BJ (cell line): ENCODE data around the gene UCN3. TPM values are rescaled to one million over a fixed set of nuclear protein-coding genes. Genes with fewer than 3 reads are reported as not detected.
"Not testable (repeated sequence)": the region's sequence is repeated elsewhere in the genome, so short reads cannot be mapped to it uniquely, and the experiment has no call there.

Experiments used
- CTCF ChIA-PET: fragments of 350-600 bp; formaldehyde crosslinking; extraction: SDS; loops from one replicate; lab custom pipeline; 2021; ENCODE audit warnings: antibody characterized with exemption, inconsistent platforms; lab: Yijun Ruan, JAX
- POLR2A ChIA-PET: fragments of 300-600 bp; sonication (Branson Sonifier 250); formaldehyde crosslinking; extraction: SDS; loops from one replicate; lab custom pipeline; 2021; ENCODE audit warnings: antibody characterized with exemption; lab: Charles Lee
- DNase-seq: peaks from one replicate; pipeline ENCODE4 v3.0.0-alpha.2; 2011; ENCODE audit warnings: low read depth
- H3K27me3 ChIP-seq: 2 replicates; pipeline ENCODE4 v1.6.0; 2011; ENCODE audit warnings: low read length; ENCODE audit not compliant: control insufficient read depth, insufficient read depth
- H3K36me3 ChIP-seq: 2 replicates; pipeline ENCODE4 v1.5.1; 2011; ENCODE audit warnings: low read length; ENCODE audit not compliant: control insufficient read depth, insufficient read depth
- H3K4me3 ChIP-seq: 2 replicates; pipeline ENCODE4 v1.5.1; 2011; ENCODE audit warnings: low read depth, mild to moderate bottlenecking, control low read depth, low read length
- polyA plus RNA-seq: library from polyadenylated mRNA; depleted of rRNA; stranded (reverse); fragments of >200 nt; gene quantifications from 2 replicates; pipeline ENCODE4 v1.2.3, GENCODE V29; 2011
- TF ChIP-seq, protein P1 (sequence below): IDR thresholded peaks from 2 replicates; pipeline ENCODE4 v1.5.1; 2011; ENCODE audit warnings: low read depth, mild to moderate bottlenecking, control low read depth, inconsistent platforms, low read length, moderate library complexity; ENCODE audit not compliant: insufficient read depth

Gene UCN3
- polyA plus RNA-seq, 1 experiment, result not detected

DNA sequence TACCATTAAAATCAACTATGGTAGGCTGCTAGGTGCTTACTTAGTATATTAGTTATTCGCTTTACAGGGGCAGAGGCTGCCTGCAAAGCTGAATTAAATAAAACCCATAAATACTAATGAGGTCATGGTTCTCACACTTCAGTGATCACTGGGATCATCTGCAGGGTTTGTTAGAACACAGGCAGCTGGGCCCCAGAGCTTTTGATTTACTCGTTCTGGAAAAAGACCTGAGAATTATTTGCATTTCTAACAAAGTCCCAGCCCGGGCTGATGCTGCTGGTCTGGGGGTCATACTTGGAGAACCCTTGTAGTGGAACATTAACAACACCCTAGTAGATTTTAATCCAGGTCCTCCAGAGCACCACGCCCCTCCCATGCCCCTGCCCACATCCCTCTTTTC is 8.5 kb downstream of the UCN3 start:
- H3K36me3 ChIP-seq, result no peaks in the 10 kb centered on the region
- ChIA-PET CTCF (interaction anchor here (1.3 kb wide), 1 partner anchor 10 kb away, joined by 5 read pairs; no protein-coding TSS in a partner anchor), POLR2A (no interaction called here)
- no peak for DNase-seq
- no peaks in the 10 kb centered on the region for H3K27me3 ChIP-seq
- H3K4me3 ChIP-seq, result no peak overlapping the region
- TF ChIP-seq, protein P1, sequence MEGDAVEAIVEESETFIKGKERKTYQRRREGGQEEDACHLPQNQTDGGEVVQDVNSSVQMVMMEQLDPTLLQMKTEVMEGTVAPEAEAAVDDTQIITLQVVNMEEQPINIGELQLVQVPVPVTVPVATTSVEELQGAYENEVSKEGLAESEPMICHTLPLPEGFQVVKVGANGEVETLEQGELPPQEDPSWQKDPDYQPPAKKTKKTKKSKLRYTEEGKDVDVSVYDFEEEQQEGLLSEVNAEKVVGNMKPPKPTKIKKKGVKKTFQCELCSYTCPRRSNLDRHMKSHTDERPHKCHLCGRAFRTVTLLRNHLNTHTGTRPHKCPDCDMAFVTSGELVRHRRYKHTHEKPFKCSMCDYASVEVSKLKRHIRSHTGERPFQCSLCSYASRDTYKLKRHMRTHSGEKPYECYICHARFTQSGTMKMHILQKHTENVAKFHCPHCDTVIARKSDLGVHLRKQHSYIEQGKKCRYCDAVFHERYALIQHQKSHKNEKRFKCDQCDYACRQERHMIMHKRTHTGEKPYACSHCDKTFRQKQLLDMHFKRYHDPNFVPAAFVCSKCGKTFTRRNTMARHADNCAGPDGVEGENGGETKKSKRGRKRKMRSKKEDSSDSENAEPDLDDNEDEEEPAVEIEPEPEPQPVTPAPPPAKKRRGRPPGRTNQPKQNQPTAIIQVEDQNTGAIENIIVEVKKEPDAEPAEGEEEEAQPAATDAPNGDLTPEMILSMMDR, result no peak

DNA sequence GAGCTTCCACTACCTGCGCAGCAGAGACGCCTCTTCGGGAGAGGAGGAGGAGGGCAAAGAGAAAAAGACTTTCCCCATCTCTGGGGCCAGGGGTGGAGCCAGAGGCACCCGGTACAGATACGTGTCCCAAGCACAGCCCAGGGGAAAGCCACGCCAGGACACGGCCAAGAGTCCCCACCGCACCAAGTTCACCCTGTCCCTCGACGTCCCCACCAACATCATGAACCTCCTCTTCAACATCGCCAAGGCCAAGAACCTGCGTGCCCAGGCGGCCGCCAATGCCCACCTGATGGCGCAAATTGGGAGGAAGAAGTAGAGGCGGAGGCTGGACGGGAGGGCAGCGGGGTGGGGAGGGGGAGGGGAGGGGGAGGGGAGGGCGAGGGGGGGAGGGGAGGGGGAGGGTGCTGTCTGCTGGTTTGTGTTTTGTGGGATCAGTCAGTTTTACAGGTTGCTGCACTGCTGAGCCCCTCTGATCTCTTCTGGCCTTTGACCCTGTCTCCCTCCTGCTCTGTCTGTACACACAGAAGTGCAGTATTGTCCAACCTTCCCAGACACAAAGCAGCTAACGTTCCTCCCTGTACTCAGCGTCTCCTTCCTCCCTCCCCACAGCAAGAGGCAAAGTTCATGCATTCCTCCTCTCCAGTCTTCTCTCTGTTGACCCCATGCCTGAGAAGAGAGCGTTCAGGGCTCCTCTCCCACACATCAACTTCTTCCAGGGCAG is 9.3 kb downstream of the UCN3 start:
- no peaks in the 10 kb centered on the region for H3K36me3 ChIP-seq
- DNase-seq, result no peak
- ChIA-PET CTCF (interaction anchor here (1.5 to 1.8 kb wide), 2 partner anchors 10 to 524 kb away, joined by 4 to 10 read pairs; no protein-coding TSS in a partner anchor), POLR2A (no interaction called here)
- TF ChIP-seq, protein P1, result no peak
- no peaks in the 10 kb centered on the region for H3K27me3 ChIP-seq
- no peak overlapping the region for H3K4me3 ChIP-seq

DNA sequence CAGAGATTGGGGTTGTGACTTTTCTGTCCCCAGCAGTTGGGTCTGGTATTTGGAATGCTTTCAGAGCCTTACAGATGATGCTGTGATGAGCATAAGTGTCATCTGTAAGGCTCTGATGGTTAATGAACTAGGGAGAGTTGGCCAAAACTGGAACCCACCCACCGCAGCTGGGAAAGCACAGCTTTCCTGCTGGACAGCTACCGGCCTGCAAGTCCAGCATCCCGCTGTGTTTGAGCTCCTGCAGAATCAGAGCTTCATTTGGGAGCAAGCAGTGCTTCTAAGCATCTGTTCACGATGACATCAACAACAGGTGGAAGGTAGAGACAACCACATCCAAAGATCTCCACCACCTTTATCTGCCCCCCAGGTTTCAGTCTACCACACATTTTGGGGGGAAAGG is 11.7 kb downstream of the UCN3 start:
- CTCF ChIA-PET, result no interaction called here
- TF ChIP-seq, protein P1, result no peak
- POLR2A ChIA-PET, result no interaction called here
- no peak for DNase-seq
- Histone ChIP-seq H3K4me3 (no peak overlapping the region), H3K27me3 (no peaks in the 10 kb centered on the region), H3K36me3 (no peaks in the 10 kb centered on the region)

DNA sequence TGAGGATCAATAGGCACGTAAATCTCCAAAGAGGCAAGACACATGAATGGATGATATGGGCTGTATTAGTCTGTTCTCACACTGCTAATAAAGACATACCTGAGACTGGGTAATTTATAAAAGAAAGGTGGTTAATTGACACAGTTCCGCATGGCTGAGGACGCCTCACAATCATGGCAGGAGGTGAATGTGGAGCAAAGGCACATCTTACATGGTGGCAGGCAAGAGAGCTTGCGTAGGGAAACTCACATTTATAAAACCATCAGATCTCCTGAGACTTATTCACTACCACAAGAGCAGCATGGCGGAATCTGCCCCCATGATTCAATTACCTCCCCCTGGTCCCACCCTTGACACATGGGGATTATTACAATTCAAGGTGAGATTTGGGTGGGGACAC is 14.4 kb downstream of the UCN3 start:
- DNase-seq, H3K36me3 ChIP-seq, H3K4me3 ChIP-seq, POLR2A ChIA-PET, H3K27me3 ChIP-seq: not testable (repeated sequence)
- CTCF ChIA-PET, result interaction anchor here (1.5 kb wide), 1 partner anchor 529 kb away, joined by 10 read pairs; no protein-coding TSS in a partner anchor

DNA sequence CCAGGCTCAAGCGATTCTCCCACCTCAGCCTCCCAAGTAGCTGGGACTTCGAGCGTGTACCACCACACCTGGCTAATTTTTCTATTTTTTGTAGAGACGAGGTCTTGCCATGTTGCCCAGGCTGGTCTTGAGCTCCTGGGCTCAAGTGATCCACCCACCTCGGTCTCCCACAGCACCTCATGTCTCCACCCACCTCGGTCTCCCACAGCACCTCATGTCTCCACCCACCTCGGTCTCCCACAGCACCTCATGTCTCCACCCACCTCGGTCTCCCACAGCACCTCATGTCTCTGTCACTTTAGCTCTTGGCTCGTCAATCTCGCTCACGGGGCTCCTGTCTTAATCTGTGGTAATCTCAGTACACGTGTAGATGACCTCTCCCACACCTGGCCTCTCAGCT is 15.6 kb downstream of the UCN3 start:
- H3K27me3 ChIP-seq, POLR2A ChIA-PET, H3K4me3 ChIP-seq, DNase-seq, H3K36me3 ChIP-seq: not testable (repeated sequence)
- CTCF ChIA-PET, result interaction anchor here (0.7 to 1.5 kb wide), 4 partner anchors 19 to 531 kb away, joined by 3 to 10 read pairs (median 3); no protein-coding TSS in a partner anchor

DNA sequence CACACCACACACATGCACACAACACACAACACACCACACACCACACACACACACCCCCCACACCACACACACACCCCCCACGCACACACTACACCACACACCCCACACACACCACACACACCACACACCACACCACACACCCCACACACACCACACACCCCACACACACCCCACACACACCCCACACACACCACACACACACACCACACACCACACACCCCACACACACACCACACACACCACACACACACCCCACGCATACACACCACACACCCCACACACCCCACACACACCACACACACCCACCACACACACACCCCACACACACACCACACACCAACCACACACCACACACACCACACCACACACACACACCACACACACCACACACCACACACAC is 16.4 kb downstream of the UCN3 start:
- ChIA-PET POLR2A (no interaction called here), CTCF (interaction anchor here (1.0 to 1.2 kb wide), 2 partner anchors 20 to 219 kb away, joined by 3 read pairs; no protein-coding TSS in a partner anchor)
- no peak overlapping the region for H3K4me3 ChIP-seq
- TF ChIP-seq, protein P1, result no peak
- H3K27me3 ChIP-seq, result no peaks in the 10 kb centered on the region
- DNase-seq, result no peak
- no peaks in the 10 kb centered on the region for H3K36me3 ChIP-seq
